Femur (tissue), 1 donor: Measurements from ENCODE around the gene ZBTB6.
"Not testable (repeated sequence)": the region's sequence is repeated elsewhere in the genome, so short reads cannot be mapped to it uniquely, and the experiment has no call there.

Experiments
- DNase-seq: peaks from one replicate; pipeline ENCODE4 v3.0.0-alpha.2; 2017

Gene ZBTB6

GRCh38 chr9:122923947-122924346 is 10.8 kb upstream of the ZBTB6 start:
- no peak for DNase-seq

- DNase-seq: no peak
Observed at GRCh38 chr9:122922713-122923112, 9.6 kb upstream of the ZBTB6 start.

GRCh38 chr9:122918310-122918709 is 5.2 kb upstream of the ZBTB6 start:
- no peak for DNase-seq

GRCh38 chr9:122912671-122912963 is 506 bp downstream of the ZBTB6 start:
- DNase-seq: no peak

- not testable (repeated sequence) for DNase-seq
Observed at GRCh38 chr9:122906122-122906521, 7.0 kb downstream of the ZBTB6 start.

- peak; percentile 99 for DNase-seq
Observed at GRCh38 chr9:122904823-122905710, 8.1 kb downstream of the ZBTB6 start, which contains the start of gene RC3H2. Gene RC3H2 (minus strand): TSS chr9:122905359. CDS start chr9:122897509, 7,850 bp downstream.

GRCh38 chr9:122904466-122904822 is 8.7 kb downstream of the ZBTB6 start:
- no peak for DNase-seq

GRCh38 chr9:122900791-122901190 is 12.3 kb downstream of the ZBTB6 start:
- no peak for DNase-seq

GRCh38 chr9:122897969-122898368 is 15.2 kb downstream of the ZBTB6 start:
- DNase-seq: no peak

- no peak for DNase-seq
Observed at GRCh38 chr9:122888480-122888879, 24.6 kb downstream of the ZBTB6 start.

GRCh38 chr9:122883125-122883524 is 30.0 kb downstream of the ZBTB6 start:
- no peak for DNase-seq

- no peak for DNase-seq
Observed at GRCh38 chr9:122879443-122879842, 33.7 kb downstream of the ZBTB6 start.

GRCh38 chr9:122875523-122875922 is 37.6 kb downstream of the ZBTB6 start:
- no peak for DNase-seq

GRCh38 chr9:122867276-122867675 is 45.8 kb downstream of the ZBTB6 start:
- DNase-seq: not testable (repeated sequence)

- DNase-seq: no peak
Observed at GRCh38 chr9:122866079-122866478, 47.0 kb downstream of the ZBTB6 start.

GRCh38 chr9:122865300-122865699 is 47.8 kb downstream of the ZBTB6 start:
- no peak for DNase-seq

- no peak for DNase-seq
Observed at GRCh38 chr9:122863407-122863806, 49.7 kb downstream of the ZBTB6 start.

GRCh38 chr9:122860319-122861142 is 52.6 kb downstream of the ZBTB6 start:
- no peak for DNase-seq
